K562 (cell line): Measurements from ENCODE around the gene GAA. TPM values are rescaled to one million over a fixed set of nuclear protein-coding genes. Genes with fewer than 3 reads are reported as not detected.

Source experiments
- ATAC-seq: fragments of 200-7000 bp; cut with Tn5 transposase; 3 replicates; pipeline ENCODE4 v1.9.1; 2020; ENCODE audit warnings: moderate library complexity
- BruUV-seq: library from RNA; stranded (reverse); fragments of 400-500 nt; replicated peaks from 2 replicates; lab custom pipeline; 2021; lab: Mats Ljungman, UMichigan
- CTCF ChIA-PET: fragments of 300-600 bp; formaldehyde crosslinking; extraction: SDS; loops from one replicate; lab custom pipeline; 2021; ENCODE audit warnings: low intra/inter-chr PET ratio; lab: Yijun Ruan, JAX
- POLR2A ChIA-PET: fragments of 300-600, 350-650 bp; sonication (Branson Sonifier 250); formaldehyde crosslinking; extraction: SDS; loops from one replicate; lab custom pipeline; 2021; ENCODE audit warnings: antibody characterized with exemption, inconsistent platforms; lab: Yijun Ruan, JAX
- DNase-seq, 4 experiments: peaks; one replicate each; pipeline versions ENCODE4 v3.0.0 to v3.0.0-alpha.2; 2011 to 2018; ENCODE audit warnings: low spot score in 3 of 4, mixed read lengths in 3 of 4; ENCODE audit errors: extremely low read depth in 1 of 4
- FAIRE-seq: peaks from 2 replicates; lab custom pipeline; 2011; peaks lifted over from hg19 to GRCh38; lab: Jason Lieb, UNC
- H2AFZ ChIP-seq: 2 replicates; pipeline ENCODE4 v1.6.0; 2011; ENCODE audit warnings: low read depth, low read length, control low read depth, inconsistent platforms
- H3K27ac ChIP-seq: fragments of 200-600 bp; 3 replicates; pipeline ENCODE4 v1.8.0; 2011; ENCODE audit warnings: low read depth, mild to moderate bottlenecking, control low read depth, inconsistent platforms, low read length, moderate library complexity, mixed read lengths; ENCODE audit errors: extremely low read depth
- H3K27me3 ChIP-seq, 2 experiments: fragments of 300-600 bp in 1 of 2; 2 replicates in 1 of 2; 3 replicates in 1 of 2; pipeline versions ENCODE4 v1.6.0 to v1.8.0; 2011; ENCODE audit warnings: inconsistent platforms in 2 of 2, low read length in 2 of 2, mild to moderate bottlenecking in 1 of 2, mixed read lengths in 1 of 2, moderate library complexity in 1 of 2; ENCODE audit not compliant: control insufficient read depth in 2 of 2, insufficient read depth in 2 of 2
- H3K36me3 ChIP-seq: fragments of 300-600 bp; 3 replicates; pipeline ENCODE4 v1.8.0; 2011; ENCODE audit warnings: mild to moderate bottlenecking, low read length, inconsistent platforms; ENCODE audit not compliant: control insufficient read depth, insufficient read depth
- H3K4me1 ChIP-seq, 2 experiments: fragments of 200-600 bp in 1 of 2; replicated peaks in 1 of 2; 2 replicates in 1 of 2; 3 replicates in 1 of 2; pipeline versions ENCODE4 v1.5.1 to v1.8.0; 2011; ENCODE audit warnings: inconsistent platforms in 2 of 2, low read length in 2 of 2, mild to moderate bottlenecking in 1 of 2, mixed read lengths in 1 of 2, moderate library complexity in 1 of 2; ENCODE audit not compliant: control insufficient read depth in 2 of 2, insufficient read depth in 2 of 2
- H3K4me2 ChIP-seq: 2 replicates; pipeline ENCODE4 v1.6.1; 2011; ENCODE audit warnings: low read length, control low read depth, inconsistent platforms, mixed read lengths; ENCODE audit not compliant: insufficient read depth
- H3K4me3 ChIP-seq: fragments of 200-600 bp; sonication (generic), shearing (Covaris generic); 2 replicates; pipeline ENCODE4 v1.5.1; 2016; ENCODE audit warnings: control low read depth, inconsistent platforms
- H3K79me2 ChIP-seq: fragments of 200-600 bp; 3 replicates; pipeline ENCODE4 v1.8.0; 2011; ENCODE audit warnings: low read length, inconsistent platforms; ENCODE audit not compliant: control insufficient read depth, insufficient read depth
- H3K9ac ChIP-seq, 2 experiments: 2 replicates each; pipeline versions ENCODE4 v1.6.0 to v1.6.1; 2011; ENCODE audit warnings: low read depth in 2 of 2, low read length in 2 of 2, control low read depth in 1 of 2, inconsistent platforms in 1 of 2, mild to moderate bottlenecking in 1 of 2, mixed read lengths in 1 of 2; ENCODE audit not compliant: insufficient read depth in 1 of 2
- H3K9me1 ChIP-seq: one replicate; pipeline ENCODE4 v1.6.0; 2011; ENCODE audit warnings: inconsistent platforms, mild to moderate bottlenecking, low read length, moderate library complexity; ENCODE audit not compliant: control insufficient read depth, insufficient read depth
- H3K9me3 ChIP-seq: replicated peaks from 2 replicates; pipeline ENCODE4 v1.5.1; 2011; ENCODE audit warnings: low read depth, low read length, inconsistent platforms; ENCODE audit not compliant: control insufficient read depth, insufficient read depth
- H4K20me1 ChIP-seq: replicated peaks from 2 replicates; pipeline ENCODE4 v1.6.1; 2011; ENCODE audit warnings: low read length, inconsistent platforms, mixed read lengths; ENCODE audit not compliant: control insufficient read depth, insufficient read depth
- ARID1B ChIP-seq: fragments of 450-650 bp; IDR thresholded peaks from 2 replicates; pipeline ENCODE4 v1.6.1; 2016; ENCODE audit warnings: antibody characterized with exemption, mild to moderate bottlenecking, inconsistent platforms
- BACH1 ChIP-seq: fragments of 200-800 bp; sonication (Bioruptor generic); IDR thresholded peaks from 2 replicates; pipeline ENCODE4 v1.6.1; 2016; ENCODE audit warnings: missing genetic modification characterization, missing compliant biosample characterization
- CHAMP1 ChIP-seq: fragments of 450-650 bp; IDR thresholded peaks from 2 replicates; pipeline ENCODE4 v1.6.1; 2016; ENCODE audit warnings: mild to moderate bottlenecking
- CREB1 ChIP-seq, 2 experiments: sonication (generic) in 1 of 2; formaldehyde crosslinking in 1 of 2; IDR thresholded peaks; 2 replicates each; pipeline versions ENCODE4 v1.6.1 to v1.8.0; 2012 to 2022; ENCODE audit warnings: inconsistent platforms in 1 of 2, mild to moderate bottlenecking in 1 of 2, missing genetic modification reagents in 1 of 2, moderate library complexity in 1 of 2
- ETV1 ChIP-seq: fragments of 450-650 bp; conservative IDR thresholded peaks from 2 replicates; pipeline ENCODE4 v1.6.1; 2016; ENCODE audit warnings: missing genetic modification characterization, control low read depth, low read depth, missing compliant biosample characterization
- FOXP4 ChIP-seq: sonication (generic); formaldehyde crosslinking; IDR thresholded peaks from 2 replicates; pipeline ENCODE4 v1.8.0; 2022; ENCODE audit warnings: mild to moderate bottlenecking, missing genetic modification reagents, borderline replicate concordance
- IRF1 ChIP-seq: sonication (generic); formaldehyde crosslinking; IDR thresholded peaks from 2 replicates; pipeline ENCODE4 v1.8.0; 2022; ENCODE audit warnings: missing genetic modification reagents, mild to moderate bottlenecking, borderline replicate concordance
- MCM2 ChIP-seq: fragments of 450-650 bp; IDR thresholded peaks from 2 replicates; pipeline ENCODE4 v1.6.1; 2017; ENCODE audit warnings: low read depth, mild to moderate bottlenecking
- SRSF1 ChIP-seq: fragments of 200-400 bp; formaldehyde crosslinking; IDR thresholded peaks from 2 replicates; pipeline ENCODE4 v1.6.1; 2017; ENCODE audit warnings: mild to moderate bottlenecking, low read depth, low read length, moderate library complexity
- YBX1 ChIP-seq: fragments of 450-650 bp; IDR thresholded peaks from 2 replicates; pipeline ENCODE4 v1.7.1; 2016; ENCODE audit warnings: mild to moderate bottlenecking
- ZNF518B ChIP-seq: fragments of 250-450 bp; sonication (Bioruptor Pico); IDR thresholded peaks from 2 replicates; pipeline ENCODE4 v1.5.0; 2021; ENCODE audit warnings: mild to moderate bottlenecking, moderate library complexity
- ZSCAN32 ChIP-seq: fragments of 450-650 bp; formaldehyde crosslinking; IDR thresholded peaks from 2 replicates; pipeline ENCODE4 v1.4.0; 2020; ENCODE audit warnings: mild to moderate bottlenecking, moderate library complexity
- whole genome bisulfite sequencing: fragments of 100-300 bp; shearing (Covaris generic); methylation state at CpG from one replicate; pipeline ENCODE4 v1.1.6; 2016; ENCODE audit warnings: low coverage, mixed read lengths; ENCODE audit not compliant: insufficient coverage; ENCODE audit errors: missing lambda C conversion rate; 5-methylcytosine and 5-hydroxymethylcytosine counted together
- in situ Hi-C: fragments of 300-500 bp; cut with MboI; formaldehyde crosslinking; loops from 4 replicates; pipeline ENCODE4 v1.15.0; 2018; ENCODE audit warnings: inconsistent platforms, mixed read lengths
- intact Hi-C: fragments of 100-400 bp; cut with micrococcal nuclease; formaldehyde crosslinking; loops from 2 replicates; pipeline ENCODE4 v1.14.2; 2022
- polyA plus RNA-seq, 8 experiments: library from polyadenylated mRNA; depleted of rRNA in 4 of 8; stranded (reverse) in 5 of 8; unstranded in 3 of 8; fragments of >200 nt; fragmentation: Nextera tagmentation in 2 of 8; fragmentation: Illumina TruSeq in 1 of 8; extraction: Ambion mirVana in 2 of 8; extraction: Trizol in 1 of 8; gene quantifications; 2 replicates each; pipeline versions ENCODE4 v1.2.1 to v1.2.3, GENCODE V29; 2011 to 2014; ENCODE audit warnings: inconsistent platforms in 1 of 8, missing spikeins in 1 of 8
- total RNA-seq, 7 experiments: library from RNA; depleted of rRNA in 6 of 7; stranded (reverse); fragments of >200 nt in 6 of 7; fragmentation: Illumina TruSeq in 2 of 7; extraction: Trizol in 2 of 7; gene quantifications; 2 replicates each; pipeline versions ENCODE4 v1.2.1 to v1.2.3, GENCODE V29; 2011 to 2021; ENCODE audit warnings: low replicate concordance in 1 of 7

Gene GAA
- total and polyA plus RNA-seq, 9 of the 15 experiments (the other 6 are each of a cell fraction or from before 2014, with no cell fraction given) = 0.15 to 6.4 (median 1.7) TPM

GRCh38 chr17:80147035-80147822 lies 45.8 kb downstream of the GAA start, which contains the start of gene EIF4A3:
Gene EIF4A3 (minus strand): TSS chr17:80147128. CDS start chr17:80146961, 167 bp downstream.
- WGBS = under 1% methylated on average over 73 of the region's 90 CpGs
- H3K9me3 ChIP-seq = no peaks in the 10 kb centered on the region
- TSS peak; percentile 88 for BruUV-seq
- peaks cover 35% of the 10 kb centered on the region for H3K36me3 ChIP-seq
- H4K20me1 ChIP-seq = peaks cover 13% of the 10 kb centered on the region
- ATAC-seq (peak; percentile 96), DNase-seq (peak; percentile 90 to 99 (median 95)), FAIRE-seq (peak; percentile 100)
- H3K9me1 ChIP-seq = no peaks in the 10 kb centered on the region
- peaks cover 13 to 17% of the 10 kb centered on the region in 2 experiments; a peak in 4 of 5 replicates for H3K4me1 ChIP-seq
- in situ Hi-C loops (no loop called here), intact Hi-C loops (no loop called here)
- H3K27me3 ChIP-seq = no peaks in the 10 kb centered on the region
- H3K27ac ChIP-seq = peak within 1 kb of the TSS; percentile 86
- H3K79me2 ChIP-seq = peaks cover 54% of the 10 kb centered on the region
- H3K9ac ChIP-seq = peak within 1 kb of the TSS; percentile 90 to 99
- ChIA-PET CTCF (no interaction called here), POLR2A (interaction anchor here (0.6 to 3.8 kb wide), 5 partner anchors 16 to 114 kb away, joined by 3 to 24 read pairs (median 3); no protein-coding TSS in a partner anchor)
- H2AFZ ChIP-seq = peak within 1 kb of the TSS; percentile 81
- H3K4me2 ChIP-seq = peak within 1 kb of the TSS; percentile 83
- H3K4me3 ChIP-seq = peak within 1 kb of the TSS; percentile 95
- TF ChIP-seq IRF1 (CRISPR knock-in tag) (no peak), ETV1 (tag) (no peak), FOXP4 (CRISPR knock-in tag) (no peak), BACH1 (no peak), SRSF1 (no peak), ZSCAN32 (CRISPR knock-in tag) (no peak), ZNF518B (no peak), CREB1 (IDR thresholded peaks at IDR 0.05) (peak; percentile 93), CREB1 (CRISPR knock-in tag; IDR thresholded peaks at IDR 0.05) (peak; percentile 95), MCM2 (no peak), ARID1B (no peak), CHAMP1 (no peak), YBX1 (no peak)
